ENCODE measurements around the gene NCOA3.

NCOA3 gene

GRCh38 chr20:47652301-47652700 is 150.6 kb downstream of the NCOA3 start:
- H3K4me3 ChIP-seq (ENCODE audit: low read depth, low read length) = no peak overlapping the region
- no peak for TF ChIP-seq CTCF (IDR thresholded peaks at IDR 0.05; ENCODE audit: low read depth, low read length, missing control alignments)
- DNase-seq (ENCODE audit: low read depth) = no peak

- DNase-seq (ENCODE audit: low read depth) = no peak
- TF ChIP-seq CTCF (IDR thresholded peaks at IDR 0.05; ENCODE audit: low read depth, low read length, missing control alignments) = no peak
- H3K4me3 ChIP-seq (ENCODE audit: low read depth, low read length) = no peak overlapping the region
Observed at GRCh38 chr20:47652794-47653193, 151.1 kb downstream of the NCOA3 start.

GRCh38 chr20:47653869-47654268 is 152.2 kb downstream of the NCOA3 start:
- no peak for DNase-seq (ENCODE audit: low read depth)
- no peak for TF ChIP-seq CTCF (IDR thresholded peaks at IDR 0.05; ENCODE audit: low read depth, low read length, missing control alignments)
- no peak overlapping the region for H3K4me3 ChIP-seq (ENCODE audit: low read depth, low read length)

GRCh38 chr20:47654370-47654769 is 152.7 kb downstream of the NCOA3 start:
- H3K4me3 ChIP-seq (ENCODE audit: low read depth, low read length) = no peak overlapping the region
- DNase-seq (ENCODE audit: low read depth) = no peak
- TF ChIP-seq CTCF (IDR thresholded peaks at IDR 0.05; ENCODE audit: low read depth, low read length, missing control alignments) = no peak

GRCh38 chr20:47655635-47656034 is 153.9 kb downstream of the NCOA3 start:
- H3K4me3 ChIP-seq (ENCODE audit: low read depth, low read length) = no peak overlapping the region
- DNase-seq (ENCODE audit: low read depth) = no peak
- TF ChIP-seq CTCF (IDR thresholded peaks at IDR 0.05; ENCODE audit: low read depth, low read length, missing control alignments) = no peak

GRCh38 chr20:47656318-47656717 is 154.6 kb downstream of the NCOA3 start:
- H3K4me3 ChIP-seq (ENCODE audit: low read depth, low read length) = no peak overlapping the region
- no peak for TF ChIP-seq CTCF (IDR thresholded peaks at IDR 0.05; ENCODE audit: low read depth, low read length, missing control alignments)
- no peak for DNase-seq (ENCODE audit: low read depth)

- no peak for TF ChIP-seq CTCF (IDR thresholded peaks at IDR 0.05; ENCODE audit: low read depth, low read length, missing control alignments)
Observed at GRCh38 chr20:47659904-47660601, 158.4 kb downstream of the NCOA3 start.

More at GRCh38 chr20:47659904-47660601, 158.4 kb downstream of the NCOA3 start:
- DNase-seq (ENCODE audit: low read depth) = no peak
- no peak overlapping the region for H3K4me3 ChIP-seq (ENCODE audit: low read depth, low read length)

All from GM12864 (cell line).